DND-41 (cell line): ENCODE measurements around the gene TRPC4AP.

Experiments used
- ATAC-seq: fragments of 200-7000 bp; cut with Tn5 transposase; 3 replicates; pipeline ENCODE4 v1.9.1; 2021; ENCODE audit warnings: low read depth; ENCODE audit not compliant: insufficient read depth
- DNase-seq: peaks from one replicate; pipeline ENCODE4 v3.0.0-alpha.2; 2020
- H2AFZ ChIP-seq: 2 replicates; pipeline ENCODE4 v1.6.0; 2012; ENCODE audit warnings: low read depth, low read length
- H3K27ac ChIP-seq: 2 replicates; pipeline ENCODE4 v1.5.1; 2012; ENCODE audit warnings: low read length, inconsistent platforms
- H3K27me3 ChIP-seq: fragments of 200-600 bp; sonication (generic); 2 replicates; pipeline ENCODE4 v1.6.0; 2012; ENCODE audit warnings: low read length, mild to moderate bottlenecking, inconsistent platforms; ENCODE audit not compliant: insufficient read depth, poor library complexity
- H3K36me3 ChIP-seq: 2 replicates; pipeline ENCODE4 v1.5.1; 2012; ENCODE audit warnings: low read length, inconsistent platforms; ENCODE audit not compliant: insufficient read depth
- H3K4me1 ChIP-seq: 2 replicates; pipeline ENCODE4 v1.5.1; 2012; ENCODE audit warnings: mild to moderate bottlenecking, low read length; ENCODE audit not compliant: insufficient read depth
- H3K4me2 ChIP-seq: 2 replicates; pipeline ENCODE4 v1.6.0; 2012; ENCODE audit warnings: mild to moderate bottlenecking, moderate library complexity, low read length, inconsistent platforms; ENCODE audit not compliant: insufficient read depth
- H3K4me3 ChIP-seq, 2 experiments: fragments of 200-600 bp in 1 of 2; shearing (Covaris generic) in 1 of 2; 2 replicates each; pipeline ENCODE4 v1.5.1; 2012 to 2016; ENCODE audit warnings: inconsistent platforms in 2 of 2, low read length in 2 of 2, mild to moderate bottlenecking in 2 of 2, low read depth in 1 of 2, moderate library complexity in 1 of 2
- H3K79me2 ChIP-seq: 2 replicates; pipeline ENCODE4 v1.6.0; 2012; ENCODE audit warnings: low read length, inconsistent platforms; ENCODE audit not compliant: insufficient read depth
- H3K9ac ChIP-seq: 2 replicates; pipeline ENCODE4 v1.6.0; 2012; ENCODE audit warnings: low read depth, mild to moderate bottlenecking, inconsistent platforms, low read length, moderate library complexity
- H3K9me3 ChIP-seq: 2 replicates; pipeline ENCODE4 v1.5.1; 2012; ENCODE audit warnings: low read length, moderate library complexity, mild to moderate bottlenecking, inconsistent platforms; ENCODE audit not compliant: insufficient read depth, severe bottlenecking
- H4K20me1 ChIP-seq: 2 replicates; pipeline ENCODE4 v1.6.0; 2012; ENCODE audit warnings: low read length; ENCODE audit not compliant: insufficient read depth
- EZH2 ChIP-seq: IDR thresholded peaks from 3 replicates; pipeline ENCODE4 v1.6.1; 2012; ENCODE audit warnings: borderline replicate concordance, low read depth, mild to moderate bottlenecking, moderate library complexity, low read length, inconsistent platforms; ENCODE audit not compliant: severe bottlenecking
- TF ChIP-seq, protein P1 (sequence below): IDR thresholded peaks from 2 replicates; pipeline ENCODE4 v1.5.1; 2012; ENCODE audit warnings: borderline replicate concordance, low read length, moderate library complexity, mild to moderate bottlenecking; ENCODE audit not compliant: poor library complexity, severe bottlenecking; ENCODE audit errors: extremely low read depth

The TRPC4AP gene

DNA sequence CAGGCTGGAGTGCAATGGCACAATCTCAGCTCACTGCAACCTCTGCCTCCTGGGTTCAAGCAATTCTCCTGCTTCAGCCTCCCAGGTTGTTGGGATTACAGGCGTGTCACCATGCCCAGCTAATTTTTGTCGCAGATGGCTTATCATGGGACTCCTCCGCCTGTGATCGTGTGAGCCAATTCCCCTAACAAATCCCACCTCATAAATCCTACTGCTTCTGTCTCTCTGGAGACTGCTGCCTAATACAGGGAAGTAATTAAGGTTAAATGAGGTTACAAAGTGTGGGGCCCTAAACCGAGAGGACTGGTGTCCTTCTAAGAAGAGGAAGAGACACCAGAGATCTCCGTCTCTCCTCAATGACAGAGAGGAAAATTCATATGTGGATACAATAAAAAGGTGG, 52.0 kb downstream of the TRPC4AP start:
- Histone ChIP-seq H3K9ac (no peak overlapping the region), H3K9me3 (no peaks in the 10 kb centered on the region), H3K36me3 (peaks cover 85% of the 10 kb centered on the region), H3K79me2 (peaks cover 9% of the 10 kb centered on the region), H4K20me1 (peaks cover 13% of the 10 kb centered on the region; the same call in 1 of the 2 replicates), H2AFZ (no peak overlapping the region), H3K27me3 (no peaks in the 10 kb centered on the region), H3K4me3 (no peak overlapping the region), H3K27ac (no peak overlapping the region), H3K4me2 (no peak overlapping the region), H3K4me1 (no peaks in the 10 kb centered on the region)
- TF ChIP-seq, protein P1, sequence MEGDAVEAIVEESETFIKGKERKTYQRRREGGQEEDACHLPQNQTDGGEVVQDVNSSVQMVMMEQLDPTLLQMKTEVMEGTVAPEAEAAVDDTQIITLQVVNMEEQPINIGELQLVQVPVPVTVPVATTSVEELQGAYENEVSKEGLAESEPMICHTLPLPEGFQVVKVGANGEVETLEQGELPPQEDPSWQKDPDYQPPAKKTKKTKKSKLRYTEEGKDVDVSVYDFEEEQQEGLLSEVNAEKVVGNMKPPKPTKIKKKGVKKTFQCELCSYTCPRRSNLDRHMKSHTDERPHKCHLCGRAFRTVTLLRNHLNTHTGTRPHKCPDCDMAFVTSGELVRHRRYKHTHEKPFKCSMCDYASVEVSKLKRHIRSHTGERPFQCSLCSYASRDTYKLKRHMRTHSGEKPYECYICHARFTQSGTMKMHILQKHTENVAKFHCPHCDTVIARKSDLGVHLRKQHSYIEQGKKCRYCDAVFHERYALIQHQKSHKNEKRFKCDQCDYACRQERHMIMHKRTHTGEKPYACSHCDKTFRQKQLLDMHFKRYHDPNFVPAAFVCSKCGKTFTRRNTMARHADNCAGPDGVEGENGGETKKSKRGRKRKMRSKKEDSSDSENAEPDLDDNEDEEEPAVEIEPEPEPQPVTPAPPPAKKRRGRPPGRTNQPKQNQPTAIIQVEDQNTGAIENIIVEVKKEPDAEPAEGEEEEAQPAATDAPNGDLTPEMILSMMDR = no peak
- no peak for TF ChIP-seq EZH2
- ATAC-seq (no peak), DNase-seq (no peak)

- peaks cover 13% of the 10 kb centered on the region; the same call in 1 of the 2 replicates for H4K20me1 ChIP-seq
- no peak overlapping the region for H3K9ac ChIP-seq
- H3K4me2 ChIP-seq = no peak overlapping the region
- H3K4me3 ChIP-seq = no peak overlapping the region
- H3K27ac ChIP-seq = no peak overlapping the region
- TF ChIP-seq EZH2 = no peak
- TF ChIP-seq, protein P1 = no peak
- H3K27me3 ChIP-seq = no peaks in the 10 kb centered on the region
- H3K4me1 ChIP-seq = no peaks in the 10 kb centered on the region
- H2AFZ ChIP-seq = no peak overlapping the region
- ATAC-seq = no peak
- peaks cover 87% of the 10 kb centered on the region for H3K36me3 ChIP-seq
- peaks cover 9% of the 10 kb centered on the region for H3K79me2 ChIP-seq
- H3K9me3 ChIP-seq = no peaks in the 10 kb centered on the region
- no peak for DNase-seq
These were observed 52.6 kb downstream of the TRPC4AP start for GRCh38 chr20:35039846-35040489.

DNA sequence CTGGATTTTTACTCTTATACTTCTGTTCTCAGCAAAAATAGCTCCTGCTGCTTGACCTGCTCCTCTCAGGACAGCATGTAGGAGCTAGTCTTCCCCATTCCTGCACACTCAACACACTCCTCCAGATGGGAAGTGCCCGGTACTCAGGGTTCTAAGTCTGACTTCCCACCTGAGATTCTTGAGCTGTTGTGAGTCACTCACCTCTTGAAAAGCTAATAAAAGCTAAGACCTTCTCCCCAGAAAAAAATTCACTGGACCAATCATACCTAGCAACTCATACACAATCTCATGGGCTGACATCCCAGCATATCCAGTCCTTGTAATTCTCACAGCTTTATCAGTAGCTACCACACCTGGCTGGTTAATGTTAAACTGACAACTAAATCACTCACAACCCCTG, 53.5 kb downstream of the TRPC4AP start:
- Histone ChIP-seq H3K9me3 (no peaks in the 10 kb centered on the region), H3K27ac (no peak overlapping the region), H4K20me1 (peaks cover 13% of the 10 kb centered on the region; the same call in 1 of the 2 replicates), H3K36me3 (peaks cover 88% of the 10 kb centered on the region), H3K4me3 (no peak overlapping the region), H3K27me3 (no peaks in the 10 kb centered on the region), H3K79me2 (peaks cover 9% of the 10 kb centered on the region), H3K9ac (no peak overlapping the region), H3K4me2 (no peak overlapping the region), H3K4me1 (no peaks in the 10 kb centered on the region), H2AFZ (no peak overlapping the region)
- ATAC-seq (no peak), DNase-seq (no peak)
- TF ChIP-seq EZH2 = no peak
- TF ChIP-seq, protein P1 = no peak

- Histone ChIP-seq H3K27me3 (no peaks in the 10 kb centered on the region), H4K20me1 (0 out of 2 replicates have a peak, but pooled peaks cover 6% of the 10 kb centered on the region), H3K27ac (no peak overlapping the region), H3K4me1 (no peaks in the 10 kb centered on the region), H2AFZ (no peak overlapping the region), H3K4me2 (no peak overlapping the region), H3K9ac (no peak overlapping the region), H3K9me3 (no peaks in the 10 kb centered on the region), H3K36me3 (peaks cover 82% of the 10 kb centered on the region), H3K4me3 (no peak overlapping the region), H3K79me2 (peaks cover 2% of the 10 kb centered on the region)
- no peak for TF ChIP-seq EZH2
- TF ChIP-seq, protein P1 = no peak
- ATAC-seq (no peak), DNase-seq (no peak)
These were observed 58.5 kb downstream of the TRPC4AP start for GRCh38 chr20:35034145-35034544.
